Tibial artery (tissue), 4 donors: ENCODE measurements around the gene PARVG.
"Not testable (repeated sequence)": the region's sequence is repeated elsewhere in the genome, so short reads cannot be mapped to it uniquely, and the experiment has no call there.

Source experiments
- DNase-seq, 2 donors: peaks; one replicate each; pipeline ENCODE4 v3.0.0-alpha.2; 2019
- H3K27ac ChIP-seq, 2 donors: fragments of 200-600 bp; sonication (generic) in 1 of 2; 1 replicate in 1 of 2; 2 replicates in 1 of 2; pipeline ENCODE4 v1.5.1; 2018 to 2019; ENCODE audit warnings: mild to moderate bottlenecking in 1 of 2
- H3K27me3 ChIP-seq, 2 donors: fragments of 200-600 bp; sonication (generic) in 1 of 2; one replicate each; pipeline versions ENCODE4 v1.5.1 to v1.6.0; 2016 to 2019
- H3K36me3 ChIP-seq, 3 donors: fragments of 200-600 bp; sonication (generic) in 2 of 3; one replicate each; pipeline ENCODE4 v1.5.1; 2016 to 2019; ENCODE audit warnings: mild to moderate bottlenecking in 2 of 3
- H3K4me1 ChIP-seq, 4 donors: fragments of 200-600 bp; sonication (generic) in 2 of 4; 1 replicate in 3 of 4; 2 replicates in 1 of 4; pipeline ENCODE4 v1.5.1; 2016 to 2019
- H3K4me3 ChIP-seq, 2 donors: fragments of 200-600 bp; sonication (generic) in 1 of 2; 1 replicate in 1 of 2; 2 replicates in 1 of 2; pipeline ENCODE4 v1.5.1; 2018 to 2019; ENCODE audit warnings: mild to moderate bottlenecking in 2 of 2
- H3K9me3 ChIP-seq, 3 donors: fragments of 200-600 bp; sonication (generic) in 1 of 3; one replicate each; pipeline ENCODE4 v1.5.1; 2016 to 2019
- CTCF ChIP-seq, 2 experiments: fragments of 200-600 bp in 1 of 2; fragments of 450-650 bp in 1 of 2; IDR thresholded peaks; one replicate each; pipeline ENCODE4 v1.5.1; 2017 to 2019; ENCODE audit warnings: antibody characterized with exemption in 2 of 2, mild to moderate bottlenecking in 1 of 2, moderate library complexity in 1 of 2
- intact Hi-C: fragments of 100-400 bp; cut with DNase I; formaldehyde crosslinking; loops from one replicate; pipeline ENCODE4 v1.15.0; 2023; ENCODE audit warnings: low total_unique reads

PARVG gene

DNA sequence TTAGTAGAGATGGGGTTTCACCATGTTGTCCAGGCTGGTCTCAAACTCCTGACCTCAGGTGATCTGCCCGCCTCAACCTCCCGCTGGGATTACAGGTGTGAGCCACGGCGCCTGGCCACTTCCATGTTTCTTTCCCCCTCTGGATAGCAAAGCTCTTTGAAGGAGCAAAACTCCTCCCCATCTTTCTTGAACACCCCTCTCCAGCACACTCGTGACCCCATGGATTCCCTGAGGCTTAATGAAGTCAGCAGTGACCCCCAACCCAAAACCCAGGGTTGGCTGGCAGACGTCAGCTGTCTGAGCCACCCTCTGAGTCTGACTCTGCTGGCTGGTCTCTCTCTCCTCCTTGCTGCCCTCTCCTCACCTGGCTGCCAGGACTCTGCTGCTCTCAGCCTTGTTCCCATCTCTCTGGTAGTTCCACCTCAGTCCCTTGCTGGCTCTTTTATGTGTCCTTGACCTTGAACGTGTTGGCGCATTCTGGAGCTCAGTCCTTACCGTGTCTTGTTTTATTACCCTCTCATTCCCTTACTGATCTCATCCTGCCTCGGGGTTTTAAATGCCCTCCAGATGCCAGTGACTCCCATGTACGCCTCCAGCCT, 44.5 kb downstream of the PARVG start:
- intact Hi-C loops, result no loop called here
- H3K4me3 ChIP-seq, result no peak overlapping the region
- H3K27me3 ChIP-seq, result peaks cover 0 to 15% of the 10 kb centered on the region in 2 donors
- DNase-seq, result no peak
- peaks cover 0 to 29% (median 16%) of the 10 kb centered on the region in 3 donors for H3K9me3 ChIP-seq
- no peak for TF ChIP-seq CTCF (IDR thresholded peaks at IDR 0.05)
- H3K27ac ChIP-seq, result no peak overlapping the region
- H3K36me3 ChIP-seq, result no peaks in the 10 kb centered on the region
- H3K4me1 ChIP-seq, result no peaks in the 10 kb centered on the region

DNA sequence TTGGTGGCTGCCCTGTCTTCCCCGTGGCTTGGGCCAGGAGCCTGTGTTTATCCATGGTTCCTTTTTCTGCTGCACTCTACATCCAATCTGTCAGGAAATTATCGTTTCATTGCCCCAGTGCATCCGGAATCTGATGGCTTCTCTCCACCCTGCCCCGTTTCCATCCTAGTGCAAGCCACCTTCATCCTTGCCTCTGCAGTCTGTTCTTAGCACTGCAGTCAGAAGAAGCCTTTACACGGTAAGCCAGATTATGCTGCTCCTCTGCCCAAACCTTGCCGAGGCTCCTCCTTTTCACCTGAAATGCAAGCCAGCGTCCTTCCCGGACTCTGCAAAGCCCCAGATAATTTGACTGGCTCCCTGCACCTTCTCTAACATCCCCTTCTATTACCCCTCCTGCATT, 45.1 kb downstream of the PARVG start:
- DNase-seq, result no peak
- Histone ChIP-seq H3K9me3 (peaks cover 0 to 29% (median 16%) of the 10 kb centered on the region in 3 donors), H3K4me1 (no peaks in the 10 kb centered on the region), H3K27me3 (peaks cover 0 to 15% of the 10 kb centered on the region in 2 donors), H3K36me3 (no peaks in the 10 kb centered on the region), H3K4me3 (no peak overlapping the region), H3K27ac (no peak overlapping the region)
- no peak for TF ChIP-seq CTCF (IDR thresholded peaks at IDR 0.05)
- intact Hi-C loops, result no loop called here

DNA sequence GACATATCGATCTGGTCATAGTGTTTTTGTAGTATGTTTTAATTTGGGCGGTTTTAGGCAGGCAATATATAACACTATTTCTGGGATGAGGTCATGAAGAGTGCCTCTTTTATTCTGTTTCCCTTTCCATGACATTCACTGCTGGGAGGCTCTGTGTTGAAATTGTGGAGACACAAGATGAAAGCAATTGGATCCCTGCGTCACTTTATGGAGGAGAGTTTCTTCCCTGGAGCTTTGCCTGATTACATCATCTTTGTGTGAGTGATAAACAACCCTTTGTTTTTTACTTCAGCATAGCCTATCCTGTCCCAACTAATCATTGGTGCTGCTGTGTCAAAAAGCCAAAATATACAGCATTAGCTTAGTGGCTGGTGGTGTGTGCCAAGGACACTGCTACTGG, 48.6 kb downstream of the PARVG start:
- H3K36me3 ChIP-seq, result no peaks in the 10 kb centered on the region
- H3K27ac ChIP-seq, result no peak overlapping the region
- H3K4me3 ChIP-seq, result no peak overlapping the region
- peaks cover 0 to 29% (median 12%) of the 10 kb centered on the region in 3 donors for H3K9me3 ChIP-seq
- intact Hi-C loops, result no loop called here
- peaks cover 0 to 5% of the 10 kb centered on the region in 2 donors for H3K27me3 ChIP-seq
- no peak for DNase-seq
- H3K4me1 ChIP-seq, result no peaks in the 10 kb centered on the region
- TF ChIP-seq CTCF (IDR thresholded peaks at IDR 0.05), result no peak

DNA sequence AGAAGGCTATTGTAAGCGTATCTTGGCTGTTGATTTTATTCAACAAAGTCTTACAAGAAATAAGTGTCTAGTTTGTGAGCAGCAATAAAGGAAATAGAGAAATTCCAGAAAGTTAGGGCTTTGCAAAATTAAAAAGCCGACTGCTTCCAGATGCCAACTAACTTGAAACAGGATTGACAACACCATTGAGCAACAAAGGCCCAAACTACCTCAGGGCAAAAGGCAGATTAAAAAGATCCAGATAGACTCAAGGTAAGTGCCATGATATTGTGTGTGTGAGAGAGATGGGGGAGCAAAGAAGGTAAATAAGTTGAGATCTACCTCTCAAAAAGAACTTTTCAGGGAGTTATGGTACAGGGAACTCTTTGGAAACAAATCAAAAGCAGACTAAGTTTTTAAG, 49.1 kb downstream of the PARVG start:
- no peak overlapping the region for H3K27ac ChIP-seq
- intact Hi-C loops, result no loop called here
- no peak overlapping the region for H3K4me3 ChIP-seq
- H3K36me3 ChIP-seq, result no peaks in the 10 kb centered on the region
- peaks cover 0 to 5% of the 10 kb centered on the region in 2 donors for H3K27me3 ChIP-seq
- DNase-seq, result no peak
- peaks cover 0 to 29% (median 12%) of the 10 kb centered on the region in 3 donors for H3K9me3 ChIP-seq
- no peak for TF ChIP-seq CTCF (IDR thresholded peaks at IDR 0.05)
- H3K4me1 ChIP-seq, result no peaks in the 10 kb centered on the region

DNA sequence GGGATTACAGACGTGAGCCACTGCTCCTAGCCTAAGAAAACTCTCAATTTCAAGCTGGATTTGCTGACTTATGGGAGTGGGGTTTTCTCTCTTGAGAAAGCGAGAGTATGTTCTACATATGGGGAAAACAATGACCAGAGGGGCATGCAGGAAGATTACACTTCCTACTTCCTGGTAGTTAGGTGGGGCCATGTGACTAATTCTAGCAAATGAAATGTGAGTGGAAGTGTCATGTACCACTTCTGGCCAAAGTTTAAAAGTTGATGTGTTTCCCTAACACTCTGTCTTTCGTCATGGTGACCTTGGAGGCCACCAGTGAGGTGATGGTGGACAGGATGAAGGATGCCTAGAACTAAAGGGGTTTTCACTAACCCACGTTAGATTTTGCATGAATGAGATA, 50.5 kb downstream of the PARVG start:
- peaks cover 0 to 29% (median 12%) of the 10 kb centered on the region in 3 donors for H3K9me3 ChIP-seq
- no peak overlapping the region for H3K27ac ChIP-seq
- H3K4me3 ChIP-seq, result no peak overlapping the region
- no peak for TF ChIP-seq CTCF (IDR thresholded peaks at IDR 0.05)
- H3K36me3 ChIP-seq, result no peaks in the 10 kb centered on the region
- no peaks in the 10 kb centered on the region for H3K4me1 ChIP-seq
- no peak for DNase-seq
- intact Hi-C loops, result no loop called here
- H3K27me3 ChIP-seq, result no peaks in the 10 kb centered on the region

DNA sequence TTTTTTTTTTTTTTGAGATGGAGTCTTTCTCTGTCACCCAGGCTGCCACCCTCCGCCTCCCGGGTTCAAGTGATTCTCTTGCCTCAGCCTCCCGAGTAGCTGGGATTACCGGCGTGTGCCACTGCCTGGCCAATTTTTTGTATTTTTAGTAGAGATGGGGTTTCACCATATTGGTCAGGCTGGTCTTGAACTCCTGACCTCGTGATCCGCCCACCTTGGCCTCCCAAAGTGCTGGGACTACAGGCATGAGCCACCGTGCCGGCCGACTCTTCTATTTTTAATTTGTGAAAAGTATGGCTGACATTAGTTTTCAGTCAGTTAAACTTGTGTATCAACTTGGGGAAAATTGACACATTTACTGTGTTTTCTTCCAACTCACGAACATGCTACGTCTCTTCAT, 53.6 kb downstream of the PARVG start:
- H3K27me3 ChIP-seq, DNase-seq, intact Hi-C loops, H3K27ac ChIP-seq, H3K4me1 ChIP-seq, H3K4me3 ChIP-seq, H3K36me3 ChIP-seq: not testable (repeated sequence)
- peaks cover 0 to 11% (median 6%) of the 10 kb centered on the region in 3 donors for H3K9me3 ChIP-seq
